CD14-positive monocyte (primary cell): ENCODE measurements around the gene BRIP1. TPM values are rescaled to one million over a fixed set of nuclear protein-coding genes. Genes with fewer than 3 reads are reported as not detected.

Experiments
- DNase-seq, 3 donors: peaks; one replicate each; pipeline ENCODE4 v3.0.0-alpha.2; 2011 to 2022
- H2AFZ ChIP-seq: 2 replicates; pipeline ENCODE4 v1.6.0; 2012; ENCODE audit warnings: mild to moderate bottlenecking, low read depth, low read length, inconsistent platforms; ENCODE audit not compliant: insufficient read depth, poor library complexity, severe bottlenecking
- H3K27ac ChIP-seq, 2 donors: 1 replicate in 1 of 2; 2 replicates in 1 of 2; pipeline ENCODE4 v1.5.1; 2012 to 2013; ENCODE audit warnings: low read length in 2 of 2, control low read depth in 1 of 2, inconsistent platforms in 1 of 2, low read depth in 1 of 2, mild to moderate bottlenecking in 1 of 2
- H3K27me3 ChIP-seq, 2 donors: one replicate each; pipeline versions ENCODE4 v1.6.0 to v1.6.1; 2011 to 2013; ENCODE audit warnings: low read length in 2 of 2; ENCODE audit not compliant: control insufficient read depth in 2 of 2, insufficient read depth in 2 of 2
- H3K36me3 ChIP-seq, 2 donors: replicated peaks in 1 of 2; 1 replicate in 1 of 2; 2 replicates in 1 of 2; pipeline versions ENCODE4 v1.5.1 to v1.6.1; 2012 to 2013; ENCODE audit warnings: low read length in 2 of 2, control low read depth in 1 of 2, inconsistent platforms in 1 of 2, mild to moderate bottlenecking in 1 of 2; ENCODE audit not compliant: insufficient read depth in 2 of 2, control insufficient read depth in 1 of 2
- H3K4me1 ChIP-seq, 2 donors: 1 replicate in 1 of 2; 2 replicates in 1 of 2; pipeline versions ENCODE4 v1.5.1 to v1.6.1; 2012 to 2013; ENCODE audit warnings: low read length in 2 of 2, control low read depth in 1 of 2, inconsistent platforms in 1 of 2, mild to moderate bottlenecking in 1 of 2, moderate library complexity in 1 of 2; ENCODE audit not compliant: insufficient read depth in 2 of 2, control insufficient read depth in 1 of 2
- H3K4me2 ChIP-seq: replicated peaks from 2 replicates; pipeline ENCODE3; 2012; ENCODE audit warnings: low read length, moderate library complexity, mild to moderate bottlenecking; ENCODE audit not compliant: poor library complexity, severe bottlenecking; ENCODE audit errors: extremely low read depth
- H3K4me3 ChIP-seq, 3 experiments: fragments of 200-600 bp in 1 of 3; sonication (generic) in 1 of 3; replicated peaks in 1 of 3; 1 replicate in 2 of 3; 2 replicates in 1 of 3; pipeline ENCODE4 v1.5.1; 2011 to 2013; ENCODE audit warnings: low read length in 3 of 3, mild to moderate bottlenecking in 3 of 3, control low read depth in 2 of 3, low read depth in 2 of 3, inconsistent platforms in 1 of 3, moderate library complexity in 1 of 3
- H3K79me2 ChIP-seq: 2 replicates; pipeline ENCODE4 v1.6.0; 2012; ENCODE audit warnings: mild to moderate bottlenecking, control low read depth, inconsistent platforms, low read length, moderate library complexity; ENCODE audit not compliant: insufficient read depth
- H3K9ac ChIP-seq: 2 replicates; pipeline ENCODE4 v1.6.0; 2017; ENCODE audit warnings: low read length, mild to moderate bottlenecking; ENCODE audit not compliant: insufficient read depth, poor library complexity, severe bottlenecking
- H3K9me3 ChIP-seq, 2 donors: replicated peaks in 1 of 2; 1 replicate in 1 of 2; 2 replicates in 1 of 2; pipeline versions ENCODE4 v1.5.1 to v1.6.1; 2012 to 2013; ENCODE audit warnings: low read length in 2 of 2, control low read depth in 1 of 2; ENCODE audit not compliant: control insufficient read depth in 1 of 2, insufficient read depth in 1 of 2
- H4K20me1 ChIP-seq: 2 replicates; pipeline ENCODE4 v1.6.0; 2012; ENCODE audit warnings: mild to moderate bottlenecking, low read length, control low read depth, moderate library complexity; ENCODE audit not compliant: insufficient read depth
- H3K27ac Mint-ChIP-seq, 7 donors: one replicate each; pipeline ENCODE4 v1.8.0; 2020; ENCODE audit warnings: mild to moderate bottlenecking in 7 of 7, mixed read lengths in 7 of 7, moderate library complexity in 6 of 7, inconsistent platforms in 2 of 7
- H3K27me3 Mint-ChIP-seq, 3 donors: one replicate each; pipeline ENCODE4 v1.8.0; 2021 to 2022; ENCODE audit warnings: low read depth in 3 of 3, mild to moderate bottlenecking in 3 of 3, mixed read lengths in 3 of 3, moderate library complexity in 3 of 3, inconsistent platforms in 1 of 3
- H3K36me3 Mint-ChIP-seq, 2 donors: one replicate each; pipeline ENCODE4 v1.8.0; 2020; ENCODE audit warnings: mixed read lengths in 2 of 2, inconsistent platforms in 1 of 2, mild to moderate bottlenecking in 1 of 2
- H3K4me1 Mint-ChIP-seq: one replicate; pipeline ENCODE4 v1.8.0; 2020; ENCODE audit warnings: mild to moderate bottlenecking, mixed read lengths
- H3K4me3 Mint-ChIP-seq, 2 donors: one replicate each; pipeline ENCODE4 v1.8.0; 2020; ENCODE audit warnings: mild to moderate bottlenecking in 2 of 2, mixed read lengths in 2 of 2, moderate library complexity in 1 of 2
- H3K9me3 Mint-ChIP-seq, 7 donors: one replicate each; pipeline ENCODE4 v1.8.0; 2020 to 2022; ENCODE audit warnings: mixed read lengths in 7 of 7, mild to moderate bottlenecking in 6 of 7, moderate library complexity in 6 of 7, inconsistent platforms in 2 of 7
- CTCF ChIP-seq: fragments of 200-600 bp; IDR thresholded peaks from one replicate; pipeline ENCODE4 v1.8.0; 2022; ENCODE audit warnings: antibody characterized with exemption, mild to moderate bottlenecking
- WGBS: methylation state at CpG from one replicate; pipeline ENCODE4 v1.1.5; 2013; ENCODE audit warnings: missing lambda C conversion rate; ENCODE audit not compliant: insufficient coverage; 5-methylcytosine and 5-hydroxymethylcytosine counted together
- intact Hi-C, 2 donors: fragments of 100-400 bp; cut with micrococcal nuclease; formaldehyde crosslinking; loops; one replicate each; pipeline versions ENCODE4 v1.15.0 to v1.15.1; 2023
- polyA plus RNA-seq, 3 donors: library from polyadenylated mRNA; depleted of rRNA in 1 of 3; unstranded in 2 of 3; stranded (reverse) in 1 of 3; fragments of 300-500 nt in 2 of 3; fragments of >200 nt in 1 of 3; fragmentation: Illumina TruSeq in 2 of 3; gene quantifications; 1 replicate in 2 of 3; 2 replicates in 1 of 3; pipeline ENCODE4 v1.2.3, GENCODE V29; 2012 to 2021

The BRIP1 gene
- polyA plus RNA-seq, 3 donors: 0.11 to 0.12 TPM; not detected in 1

- no peak overlapping the region for H3K27ac Mint-ChIP-seq
- no peak for TF ChIP-seq CTCF
- no CpG with 5 or more reads among the region's 3 CpGs for WGBS
Observed at GRCh38 chr17:61734012-61734411, 129.3 kb downstream of the BRIP1 start.

GRCh38 chr17:61733021-61733420, 130.3 kb downstream of the BRIP1 start:
- Histone ChIP-seq H3K79me2 (no peaks in the 10 kb centered on the region), H4K20me1 (no peaks in the 10 kb centered on the region), H3K9me3 (peaks cover 3 to 11% of the 10 kb centered on the region in 2 donors), H3K36me3 (peaks cover 0 to 14% of the 10 kb centered on the region in 2 donors), H3K9ac (no peak overlapping the region), H2AFZ (no peak overlapping the region), H3K4me3 (no peak overlapping the region), H3K4me2 (no peak overlapping the region), H3K27me3 (no peaks in the 10 kb centered on the region), H3K4me1 (no peaks in the 10 kb centered on the region), H3K27ac (no peak overlapping the region)
- DNase-seq: no peak
- no peaks in the 10 kb centered on the region for H3K4me1 Mint-ChIP-seq
- TF ChIP-seq CTCF: no peak
- H3K27me3 Mint-ChIP-seq: no peaks in the 10 kb centered on the region
- WGBS: no CpG with 5 or more reads among the region's 5 CpGs
- H3K9me3 Mint-ChIP-seq: peaks cover 0 to 10% (median 9%) of the 10 kb centered on the region in 7 donors
- no peak overlapping the region for H3K27ac Mint-ChIP-seq
- intact Hi-C loops: no loop called here
- H3K36me3 Mint-ChIP-seq: peaks cover 26 to 35% of the 10 kb centered on the region in 2 donors
- no peak overlapping the region for H3K4me3 Mint-ChIP-seq

More at GRCh38 chr17:61734012-61734411, 129.3 kb downstream of the BRIP1 start:
- no peak for DNase-seq
- Mint-ChIP-seq H3K36me3 (peaks cover 29 to 34% of the 10 kb centered on the region in 2 donors), H3K4me3 (no peak overlapping the region), H3K4me1 (no peaks in the 10 kb centered on the region), H3K27me3 (no peaks in the 10 kb centered on the region), H3K9me3 (peaks cover 0 to 15% (median 13%) of the 10 kb centered on the region in 7 donors)
- Histone ChIP-seq H3K4me3 (no peak overlapping the region), H3K27me3 (no peaks in the 10 kb centered on the region), H2AFZ (no peak overlapping the region), H3K4me1 (no peaks in the 10 kb centered on the region), H3K36me3 (peaks cover 3 to 14% of the 10 kb centered on the region in 2 donors), H3K4me2 (no peak overlapping the region), H3K79me2 (no peaks in the 10 kb centered on the region), H4K20me1 (no peaks in the 10 kb centered on the region), H3K9ac (no peak overlapping the region), H3K9me3 (peaks cover 4 to 15% of the 10 kb centered on the region in 2 donors), H3K27ac (no peak overlapping the region)
- intact Hi-C loops: no loop called here
